ENCODE results near the gene SCAF1. TPM values are rescaled to one million over a fixed set of nuclear protein-coding genes. Genes with fewer than 3 reads are reported as not detected.

The SCAF1 gene
- 10 to 100 TPM; 16.9 to 26.7 TPM for polyA plus RNA-seq

GRCh38 chr19:49641688-49642491 lies at the start of gene SCAF1:
TSS of gene SCAF1 (plus strand) at chr19:49642209. CDS start at chr19:49645027, 2,818 bp downstream.
- Histone ChIP-seq H3K36me3 (ENCODE audit: control insufficient read depth in 2 of 2, insufficient read depth in 2 of 2, low read length in 1 of 2) (peaks cover 0 to 12% of the 10 kb centered on the region in 2 donors), H3K4me3 (ENCODE audit: low read depth in 1 of 2, low read length in 2 of 2) (peak within 1 kb of the TSS; percentile 89 to 95), H3K4me1 (ENCODE audit: control insufficient read depth in 2 of 2, insufficient read depth in 2 of 2, low read length in 1 of 2) (peaks cover under 1 to 2% of the 10 kb centered on the region in 2 donors), H3K27ac (ENCODE audit: low read depth in 2 of 2, low read length in 1 of 2) (peak within 1 kb of the TSS; percentile 95 to 99), H3K9me3 (ENCODE audit: control insufficient read depth in 2 of 2, insufficient read depth in 1 of 2, low read depth in 1 of 2, low read length in 1 of 2) (no peaks in the 10 kb centered on the region), H3K27me3 (ENCODE audit: control insufficient read depth in 1 of 2, insufficient read depth in 2 of 2, low read length in 2 of 2) (no peaks in the 10 kb centered on the region)
- WGBS, 2 donors = 0 to 1% methylated on average over 85 to 87 of the region's 87 CpGs

DNA sequence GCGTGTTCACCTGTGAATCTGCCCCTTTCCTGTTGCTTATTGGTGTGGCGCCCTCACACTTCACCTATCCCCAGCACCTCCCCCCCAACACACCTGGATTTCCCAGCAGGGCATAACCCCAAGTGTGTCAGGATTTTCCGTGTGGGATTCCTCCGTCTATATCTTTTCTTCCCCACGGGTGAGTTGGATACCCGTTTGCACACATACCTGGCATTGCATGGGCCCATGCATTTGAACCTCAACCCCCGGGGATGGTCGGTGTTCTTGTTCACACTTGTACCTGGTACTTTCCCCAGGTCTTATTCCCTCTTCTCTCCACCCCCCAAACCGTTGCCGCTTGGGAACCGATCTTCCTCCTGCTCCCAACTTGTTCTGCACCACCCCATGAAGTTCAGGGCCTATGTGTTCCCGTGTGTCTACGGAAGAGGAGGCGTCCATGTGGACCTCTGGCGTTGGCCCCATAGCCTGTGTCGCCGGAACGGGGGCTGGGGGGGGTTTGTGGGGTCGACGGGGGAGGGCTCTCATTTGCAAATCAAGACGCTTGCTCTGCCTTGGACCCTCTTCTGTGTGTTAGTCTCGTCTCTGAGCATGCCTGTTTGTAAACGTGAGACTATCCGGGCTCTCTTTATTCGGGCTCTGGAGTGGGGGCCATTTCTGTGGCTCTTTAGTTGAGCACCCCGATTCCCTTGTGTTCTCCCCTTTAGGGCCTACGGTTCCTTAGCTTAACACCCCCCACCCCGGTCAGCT lies 49.4 kb upstream of the SCAF1 start:
- H3K9me3 ChIP-seq (ENCODE audit: control insufficient read depth in 2 of 2, insufficient read depth in 1 of 2, low read depth in 1 of 2, low read length in 1 of 2) = no peaks in the 10 kb centered on the region
- H3K4me1 ChIP-seq (ENCODE audit: control insufficient read depth in 2 of 2, insufficient read depth in 2 of 2, low read length in 1 of 2) = peaks cover 3% of the 10 kb centered on the region in 2 donors
- peaks cover 0 to 26% of the 10 kb centered on the region in 2 donors for H3K36me3 ChIP-seq (ENCODE audit: control insufficient read depth in 2 of 2, insufficient read depth in 2 of 2, low read length in 1 of 2)
- no peaks in the 10 kb centered on the region for H3K27me3 ChIP-seq (ENCODE audit: control insufficient read depth in 1 of 2, insufficient read depth in 2 of 2, low read length in 2 of 2)
- 4% methylated on average over 28 of the region's 28 CpGs for WGBS, 2 donors
- peak overlapping the region; percentile 68 to 77 for H3K4me3 ChIP-seq (ENCODE audit: low read depth in 1 of 2, low read length in 2 of 2)
- peak overlapping the region; percentile 92 to 96 for H3K27ac ChIP-seq (ENCODE audit: low read depth in 2 of 2, low read length in 1 of 2)

GRCh38 chr19:49593233-49594113 lies 48.5 kb upstream of the SCAF1 start:
- H3K27me3 ChIP-seq (ENCODE audit: control insufficient read depth in 1 of 2, insufficient read depth in 2 of 2, low read length in 2 of 2) = no peaks in the 10 kb centered on the region
- WGBS, 2 donors = 6 to 8% methylated on average over 19 to 27 of the region's 27 CpGs
- H3K27ac ChIP-seq (ENCODE audit: low read depth in 2 of 2, low read length in 1 of 2) = peak overlapping the region; percentile 92 to 96
- peak overlapping the region; percentile 36 to 77 for H3K4me3 ChIP-seq (ENCODE audit: low read depth in 1 of 2, low read length in 2 of 2)
- H3K36me3 ChIP-seq (ENCODE audit: control insufficient read depth in 2 of 2, insufficient read depth in 2 of 2, low read length in 1 of 2) = peaks cover 0 to 26% of the 10 kb centered on the region in 2 donors
- H3K4me1 ChIP-seq (ENCODE audit: control insufficient read depth in 2 of 2, insufficient read depth in 2 of 2, low read length in 1 of 2) = peaks cover 3% of the 10 kb centered on the region in 2 donors
- no peaks in the 10 kb centered on the region for H3K9me3 ChIP-seq (ENCODE audit: control insufficient read depth in 2 of 2, insufficient read depth in 1 of 2, low read depth in 1 of 2, low read length in 1 of 2)

GRCh38 chr19:49594157-49594992 lies 47.6 kb upstream of the SCAF1 start:
- no peaks in the 10 kb centered on the region for H3K27me3 ChIP-seq (ENCODE audit: control insufficient read depth in 1 of 2, insufficient read depth in 2 of 2, low read length in 2 of 2)
- H3K27ac ChIP-seq (ENCODE audit: low read depth in 2 of 2, low read length in 1 of 2) = peak overlapping the region; percentile 63 to 82
- H3K36me3 ChIP-seq (ENCODE audit: control insufficient read depth in 2 of 2, insufficient read depth in 2 of 2, low read length in 1 of 2) = peaks cover 0 to 29% of the 10 kb centered on the region in 2 donors
- H3K9me3 ChIP-seq (ENCODE audit: control insufficient read depth in 2 of 2, insufficient read depth in 1 of 2, low read depth in 1 of 2, low read length in 1 of 2) = no peaks in the 10 kb centered on the region
- no peak overlapping the region for H3K4me3 ChIP-seq (ENCODE audit: low read depth in 1 of 2, low read length in 2 of 2)
- 90 to 91% methylated on average over 33 to 35 of the region's 35 CpGs for WGBS, 2 donors
- peaks cover 3% of the 10 kb centered on the region in 2 donors for H3K4me1 ChIP-seq (ENCODE audit: control insufficient read depth in 2 of 2, insufficient read depth in 2 of 2, low read length in 1 of 2)

DNA sequence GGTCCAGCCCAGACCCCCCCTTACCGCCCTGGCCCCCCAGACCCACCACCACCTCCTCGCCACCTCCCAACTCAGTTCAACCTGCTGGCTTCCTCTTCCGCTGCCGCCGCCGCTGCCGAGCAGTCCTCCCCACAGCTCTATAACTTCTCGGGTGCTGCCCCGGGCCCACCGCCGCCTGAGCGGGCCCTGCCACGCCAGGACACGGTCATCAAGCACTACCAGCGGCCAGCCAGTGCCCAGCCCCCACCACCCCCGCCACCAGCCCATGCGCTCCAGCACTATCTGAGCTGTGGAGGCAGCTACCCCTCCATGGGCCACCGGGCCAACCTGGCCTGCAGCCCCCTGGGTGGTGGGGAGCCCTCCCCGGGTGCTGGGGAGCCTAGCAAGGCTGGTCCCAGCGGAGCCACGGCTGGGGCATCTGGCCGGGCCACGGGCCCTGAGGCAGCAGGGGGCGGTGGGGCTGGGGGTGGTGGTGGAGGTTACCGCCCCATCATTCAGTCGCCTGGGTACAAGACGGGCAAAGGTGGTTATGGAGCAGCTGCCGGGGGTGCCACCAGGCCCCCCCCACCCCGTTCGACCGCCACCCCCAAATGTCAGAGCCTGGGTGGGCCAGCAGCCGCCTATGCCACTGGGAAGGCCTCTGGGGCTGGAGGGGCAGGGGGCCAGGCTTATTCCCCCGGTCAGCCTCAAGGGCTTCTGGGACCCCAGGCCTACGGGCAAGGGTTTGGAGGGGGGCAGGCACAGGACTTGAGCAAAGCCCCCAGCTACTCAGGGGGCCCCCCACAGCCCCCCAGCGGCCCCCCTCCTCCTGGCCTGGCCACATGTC lies 46.8 kb upstream of the SCAF1 start:
- 88 to 90% methylated on average over 26 to 35 of the region's 35 CpGs for WGBS, 2 donors
- H3K9me3 ChIP-seq (ENCODE audit: control insufficient read depth in 2 of 2, insufficient read depth in 1 of 2, low read depth in 1 of 2, low read length in 1 of 2) = no peaks in the 10 kb centered on the region
- H3K36me3 ChIP-seq (ENCODE audit: control insufficient read depth in 2 of 2, insufficient read depth in 2 of 2, low read length in 1 of 2) = peaks cover 3 to 37% of the 10 kb centered on the region in 2 donors
- H3K4me1 ChIP-seq (ENCODE audit: control insufficient read depth in 2 of 2, insufficient read depth in 2 of 2, low read length in 1 of 2) = peaks cover 3% of the 10 kb centered on the region in 2 donors
- H3K27ac ChIP-seq (ENCODE audit: low read depth in 2 of 2, low read length in 1 of 2) = no peak overlapping the region
- no peak overlapping the region for H3K4me3 ChIP-seq (ENCODE audit: low read depth in 1 of 2, low read length in 2 of 2)
- no peaks in the 10 kb centered on the region for H3K27me3 ChIP-seq (ENCODE audit: control insufficient read depth in 1 of 2, insufficient read depth in 2 of 2, low read length in 2 of 2)

DNA sequence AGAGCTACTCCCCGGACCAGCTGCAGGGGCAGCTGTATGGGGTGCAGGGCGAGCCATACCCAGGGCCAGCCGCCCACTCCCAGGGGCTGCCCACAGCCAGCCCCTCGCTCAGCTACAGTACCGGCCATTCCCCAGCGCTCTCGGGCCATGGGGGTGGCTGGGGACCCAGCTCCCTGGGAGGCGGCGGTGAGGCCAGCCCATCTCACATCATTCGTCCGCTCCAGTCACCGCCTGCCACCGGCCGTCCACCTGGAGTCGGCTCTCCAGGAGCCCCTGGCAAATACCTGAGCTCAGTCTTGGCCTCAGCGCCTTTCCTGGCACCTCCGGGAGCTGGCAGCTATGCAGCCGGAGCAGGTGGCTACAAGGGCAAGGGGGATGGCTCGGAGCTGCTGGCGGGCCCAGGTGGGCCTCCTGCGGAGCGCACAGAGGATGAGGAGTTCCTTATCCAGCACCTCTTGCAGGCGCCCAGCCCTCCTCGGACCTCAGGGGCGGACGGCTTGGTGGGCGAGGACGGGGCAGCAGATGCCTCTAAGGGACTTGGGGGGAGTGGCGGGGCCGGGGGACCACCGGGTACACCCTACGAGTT lies 46.1 kb upstream of the SCAF1 start:
- H3K36me3 ChIP-seq (ENCODE audit: control insufficient read depth in 2 of 2, insufficient read depth in 2 of 2, low read length in 1 of 2) = peaks cover 3 to 37% of the 10 kb centered on the region in 2 donors

DNA sequence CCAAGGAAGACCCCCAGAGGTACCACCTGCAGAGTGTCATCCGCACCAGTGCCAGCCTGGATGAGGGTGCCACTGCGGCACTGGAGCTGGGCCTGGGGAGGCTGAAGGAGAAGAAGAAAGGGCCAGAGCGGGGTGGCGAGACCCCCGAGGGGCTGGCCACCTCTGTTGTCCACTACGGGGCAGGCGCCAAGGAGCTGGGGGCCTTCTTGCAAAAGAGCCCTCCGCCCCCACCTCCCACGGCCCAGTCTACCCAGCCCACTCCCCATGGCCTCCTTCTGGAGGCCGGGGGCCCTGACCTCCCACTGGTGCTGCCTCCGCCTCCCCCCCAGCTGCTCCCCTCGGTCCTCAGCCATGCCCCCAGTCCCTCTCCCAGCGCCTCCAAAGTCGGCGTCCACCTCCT lies 45.6 kb upstream of the SCAF1 start:
- 94 to 100% methylated on average over 5 to 15 of the region's 15 CpGs for WGBS, 2 donors
- H3K36me3 ChIP-seq (ENCODE audit: control insufficient read depth in 2 of 2, insufficient read depth in 2 of 2, low read length in 1 of 2) = peaks cover 3 to 38% of the 10 kb centered on the region in 2 donors
- no peak overlapping the region for H3K27ac ChIP-seq (ENCODE audit: low read depth in 2 of 2, low read length in 1 of 2)
- H3K9me3 ChIP-seq (ENCODE audit: control insufficient read depth in 2 of 2, insufficient read depth in 1 of 2, low read depth in 1 of 2, low read length in 1 of 2) = no peaks in the 10 kb centered on the region
- H3K27me3 ChIP-seq (ENCODE audit: control insufficient read depth in 1 of 2, insufficient read depth in 2 of 2, low read length in 2 of 2) = no peaks in the 10 kb centered on the region
- H3K4me3 ChIP-seq (ENCODE audit: low read depth in 1 of 2, low read length in 2 of 2) = no peak overlapping the region
- peaks cover 3% of the 10 kb centered on the region in 2 donors for H3K4me1 ChIP-seq (ENCODE audit: control insufficient read depth in 2 of 2, insufficient read depth in 2 of 2, low read length in 1 of 2)

More for the DNA sequence above, 46.1 kb upstream of the SCAF1 start:
- H3K27ac ChIP-seq (ENCODE audit: low read depth in 2 of 2, low read length in 1 of 2) = no peak overlapping the region
- H3K4me1 ChIP-seq (ENCODE audit: control insufficient read depth in 2 of 2, insufficient read depth in 2 of 2, low read length in 1 of 2) = peaks cover 3% of the 10 kb centered on the region in 2 donors
- H3K9me3 ChIP-seq (ENCODE audit: control insufficient read depth in 2 of 2, insufficient read depth in 1 of 2, low read depth in 1 of 2, low read length in 1 of 2) = no peaks in the 10 kb centered on the region
- no peak overlapping the region for H3K4me3 ChIP-seq (ENCODE audit: low read depth in 1 of 2, low read length in 2 of 2)
- WGBS, 2 donors = 91 to 95% methylated on average over 30 to 32 of the region's 32 CpGs
- no peaks in the 10 kb centered on the region for H3K27me3 ChIP-seq (ENCODE audit: control insufficient read depth in 1 of 2, insufficient read depth in 2 of 2, low read length in 2 of 2)
